Right ventricle myocardium inferior (tissue), 1 donor: Measurements from ENCODE around the gene ZNF615. TPM values are rescaled to one million over a fixed set of nuclear protein-coding genes. Genes with fewer than 3 reads are reported as not detected.

Experiments
- total RNA-seq: library from RNA; stranded (reverse); fragmentation: NEBNext Ultra II Directional; extraction: Animal tissue kit (Norgen Biotek cat#: 25700); gene quantifications from one replicate; pipeline ENCODE4 v1.2.1, GENCODE V29; 2021
- donor health status: DM: no; HTN: yes; CAD: no; lungs with severe emphysema.

ZNF615 gene
- total RNA-seq, 1 donor from 2014 or later = 11.9 TPM

Other genes starting within 250 kb of the ZNF615 start
- 0.95 TPM for gene FPR2, start 247.0 kb downstream of the ZNF615 start, total RNA-seq
- gene FPR3, start 213.1 kb downstream of the ZNF615 start, total RNA-seq = 7.2 TPM
- 8.4 TPM for gene ZNF577, start 120.3 kb downstream of the ZNF615 start, total RNA-seq
- 8.8 TPM for gene ZNF649, start 103.2 kb downstream of the ZNF615 start, total RNA-seq
- gene ZNF613, start 80.7 kb downstream of the ZNF615 start, total RNA-seq = 3.7 TPM
- 7.3 TPM for gene ZNF350, start 21.4 kb downstream of the ZNF615 start, total RNA-seq
- gene ZNF614, start 20.2 kb upstream of the ZNF615 start, total RNA-seq = 6.0 TPM
- gene ZNF432, start 40.6 kb upstream of the ZNF615 start, total RNA-seq = 7.9 TPM
- gene ZNF841, start 87.6 kb upstream of the ZNF615 start, total RNA-seq = 7.2 TPM
- gene ZNF616, start 131.7 kb upstream of the ZNF615 start, total RNA-seq = 5.2 TPM
- 6.8 TPM for gene ZNF836, start 163.4 kb upstream of the ZNF615 start, total RNA-seq
- 338 TPM for gene PPP2R1A, start 181.8 kb upstream of the ZNF615 start, total RNA-seq